Pancreas (tissue), 10 donors: ENCODE results near the gene AFF3. TPM values are rescaled to one million over a fixed set of nuclear protein-coding genes. Genes with fewer than 3 reads are reported as not detected.

Experiments
- ATAC-seq, 4 donors: fragments of 200-7000 bp; cut with Tn5 transposase; one replicate each; pipeline versions ENCODE4 v1.8.0 to v1.9.1; 2020; ENCODE audit warnings: mild to moderate bottlenecking in 4 of 4, moderate library complexity in 4 of 4
- DNase-seq, 6 donors: peaks; one replicate each; pipeline ENCODE4 v3.0.0-alpha.2; 2020
- FAIRE-seq: peaks from 2 replicates; lab custom pipeline; 2012; peaks lifted over from hg19 to GRCh38; lab: Jason Lieb, UNC
- H3K27ac ChIP-seq, 4 donors: fragments of 200-600 bp; sonication (generic); 1 replicate in 3 of 4; 2 replicates in 1 of 4; pipeline versions ENCODE4 v1.5.0 to v1.8.0; 2020
- H3K27me3 ChIP-seq, 4 donors: fragments of 200-600 bp; one replicate each; pipeline ENCODE4 v1.8.0; 2021
- H3K36me3 ChIP-seq, 3 donors: fragments of 200-600 bp; sonication (generic) in 1 of 3; one replicate each; pipeline versions ENCODE4 v1.5.0 to v1.8.0; 2020 to 2021
- H3K4me1 ChIP-seq, 3 donors: fragments of 200-600 bp; one replicate each; pipeline ENCODE4 v1.8.0; 2021
- H3K4me3 ChIP-seq, 4 donors: fragments of 200-600 bp; sonication (generic) in 2 of 4; one replicate each; pipeline versions ENCODE4 v1.5.0 to v1.8.0; 2020 to 2021
- H3K9me3 ChIP-seq, 4 donors: fragments of 200-600 bp; one replicate each; pipeline ENCODE4 v1.8.0; 2021
- CTCF ChIP-seq, 4 donors: fragments of 200-600 bp; sonication (generic) in 3 of 4; IDR thresholded peaks; one replicate each; pipeline versions ENCODE4 v1.5.0 to v1.8.0; 2021; ENCODE audit warnings: antibody characterized with exemption in 4 of 4
- WGBS, 2 donors: extraction: QIAGEN DNeasy Blood & Tissue Kit; methylation state at CpG; one replicate each; pipeline ENCODE4 v1.1.7; 2013; 5-methylcytosine and 5-hydroxymethylcytosine counted together
- intact Hi-C, 3 donors: fragments of 100-400 bp; cut with DNase I; formaldehyde crosslinking; loops; one replicate each; pipeline versions ENCODE4 v1.11.1 to v1.14.2; 2022
- polyA plus RNA-seq, 2 donors: library from polyadenylated mRNA; stranded (reverse); fragments of 200-250 nt; gene quantifications; one replicate each; pipeline ENCODE4 v1.2.3, GENCODE V29; 2013
- total RNA-seq, 6 donors: library from RNA; stranded (reverse); fragmentation: NEBNext Ultra II Directional in 4 of 6; extraction: Animal tissue kit (Norgen Biotek cat#: 25700) in 4 of 6; gene quantifications; one replicate each; pipeline versions ENCODE4 v1.2.1 to v1.2.4, GENCODE V29; 2021 to 2023
- donor health status: healthy with polysubstance abuse.
- donor health status: DM: no; HTN: no; CAD: no; lungs with moderate emphysema.
- donor health status: DM: no; HTN: no; CAD: no.
- donor health status: control.
- donor health status: control.
- donor health status: Bipolar disorder and iron deficiency.
- donor health status: DM: yes; HTN: yes; CAD: no.
- donor health status: DM: no; HTN: no; CAD: no.
- donor health status: DM: no; HTN: no; CAD: no.
- donor health status: DM: yes; HTN: yes; CAD: no.

AFF3 gene
- total and polyA plus RNA-seq, 8 donors: 0.19 to 1.1 (median 0.54) TPM

- Histone ChIP-seq H3K4me3 (no peak overlapping the region), H3K9me3 (no peaks in the 10 kb centered on the region), H3K36me3 (no peaks in the 10 kb centered on the region), H3K27ac (no peak overlapping the region), H3K27me3 (no peaks in the 10 kb centered on the region), H3K4me1 (no peaks in the 10 kb centered on the region)
- DNase-seq (no peak), ATAC-seq (no peak), FAIRE-seq (no peak)
- intact Hi-C loops: no loop called here
- 96 to 100% methylated on average over 4 of the region's 4 CpGs for WGBS, 2 donors
- TF ChIP-seq CTCF (IDR thresholded peaks at IDR 0.05): no peak
Observed at GRCh38 chr2:99623035-99623434, 519.4 kb downstream of the AFF3 start.

GRCh38 chr2:99622534-99622933, 519.9 kb downstream of the AFF3 start:
- TF ChIP-seq CTCF (IDR thresholded peaks at IDR 0.05): no peak
- H3K27me3 ChIP-seq: no peaks in the 10 kb centered on the region
- WGBS, 2 donors: 80 to 84% methylated on average over 6 of the region's 6 CpGs
- H3K4me1 ChIP-seq: no peaks in the 10 kb centered on the region
- DNase-seq: no peak
- ATAC-seq: no peak
- H3K36me3 ChIP-seq: no peaks in the 10 kb centered on the region
- intact Hi-C loops: no loop called here
- H3K4me3 ChIP-seq: no peak overlapping the region
- no peaks in the 10 kb centered on the region for H3K9me3 ChIP-seq
- H3K27ac ChIP-seq: no peak overlapping the region
- no peak for FAIRE-seq

- Histone ChIP-seq H3K27ac (no peak overlapping the region), H3K36me3 (no peaks in the 10 kb centered on the region), H3K4me3 (no peak overlapping the region), H3K4me1 (no peaks in the 10 kb centered on the region), H3K9me3 (no peaks in the 10 kb centered on the region), H3K27me3 (no peaks in the 10 kb centered on the region)
- intact Hi-C loops: no loop called here
- TF ChIP-seq CTCF (IDR thresholded peaks at IDR 0.05): no peak
- DNase-seq: no peak
- no peak for FAIRE-seq
- no peak for ATAC-seq
- 88 to 95% methylated on average over 5 of the region's 5 CpGs for WGBS, 2 donors
Observed at GRCh38 chr2:99621774-99622173, 520.6 kb downstream of the AFF3 start.

GRCh38 chr2:99621106-99621505, 521.3 kb downstream of the AFF3 start:
- DNase-seq (no peak), ATAC-seq (no peak), FAIRE-seq (no peak)
- Histone ChIP-seq H3K4me1 (no peaks in the 10 kb centered on the region), H3K4me3 (no peak overlapping the region), H3K27ac (no peak overlapping the region), H3K27me3 (no peaks in the 10 kb centered on the region), H3K36me3 (no peaks in the 10 kb centered on the region), H3K9me3 (no peaks in the 10 kb centered on the region)
- intact Hi-C loops: no loop called here
- TF ChIP-seq CTCF (IDR thresholded peaks at IDR 0.05): no peak
- 85 to 87% methylated on average over 4 of the region's 4 CpGs for WGBS, 2 donors

- H3K27me3 ChIP-seq: no peaks in the 10 kb centered on the region
- no peak for FAIRE-seq
- 92 to 96% methylated on average over 1 of the region's 1 CpG for WGBS, 2 donors
- no peaks in the 10 kb centered on the region for H3K9me3 ChIP-seq
- H3K4me3 ChIP-seq: no peak overlapping the region
- no peaks in the 10 kb centered on the region for H3K4me1 ChIP-seq
- no peak for ATAC-seq
- TF ChIP-seq CTCF (IDR thresholded peaks at IDR 0.05): no peak
- intact Hi-C loops: no loop called here
- DNase-seq: no peak
- no peak overlapping the region for H3K27ac ChIP-seq
- no peaks in the 10 kb centered on the region for H3K36me3 ChIP-seq
Observed at GRCh38 chr2:99619151-99619550, 523.2 kb downstream of the AFF3 start.
